ENCODE results near the gene ITGB4.

- TF ChIP-seq MAZ (IDR thresholded peaks at IDR 0.05; ENCODE audit: borderline replicate concordance, low read depth, low read length): no peak
- TF ChIP-seq CTCF (IDR thresholded peaks at IDR 0.05): no peak
- no peak for TF ChIP-seq POLR2A (IDR thresholded peaks at IDR 0.05; ENCODE audit: low read length)
- TF ChIP-seq FOXS1 (CRISPR knock-in tag; IDR thresholded peaks at IDR 0.05): no peak
- TF ChIP-seq ESRRA (IDR thresholded peaks at IDR 0.05; ENCODE audit: borderline replicate concordance, low read length): no peak
- no peak for TF ChIP-seq JUNB (IDR thresholded peaks at IDR 0.05)
- no peak for TF ChIP-seq BHLHE40 (IDR thresholded peaks at IDR 0.05; ENCODE audit: low read depth, low read length)
- TF ChIP-seq SMC3 (IDR thresholded peaks at IDR 0.05): no peak
- no peak for TF ChIP-seq ZNF302 (CRISPR knock-in tag; IDR thresholded peaks at IDR 0.05)
- TF ChIP-seq GATA3 (IDR thresholded peaks at IDR 0.05; ENCODE audit: borderline replicate concordance): no peak
Observed at GRCh38 chr17:75740631-75741077, 19.4 kb downstream of the ITGB4 start.
